ENCODE results near the gene CMTM1. TPM values are rescaled to one million over a fixed set of nuclear protein-coding genes. Genes with fewer than 3 reads are reported as not detected.

The CMTM1 gene
- total RNA-seq, 1 experiment from 2014 or later, result 5.8 TPM

- Histone ChIP-seq H2AFZ (ENCODE audit: low read length) (peak within 1 kb of the TSS; percentile 75; the same call in 1 of the 2 replicates), H3K4me2 (ENCODE audit: low read depth, low read length, poor library complexity, severe bottlenecking) (peak within 1 kb of the TSS; percentile 91), H3K9me2 (replicated peaks; ENCODE audit: insufficient read depth, low read length) (no peaks in the 10 kb centered on the region), H3K9ac (ENCODE audit: low read length) (peak within 1 kb of the TSS; percentile 80), H3K27me3 (ENCODE audit: low read length) (no peaks in the 10 kb centered on the region), H3K36me3 (ENCODE audit: insufficient read depth, low read length) (no peaks in the 10 kb centered on the region), H3K79me2 (ENCODE audit: low read length) (peaks cover 26% of the 10 kb centered on the region), H3K4me1 (ENCODE audit: low read length) (peaks cover 45% of the 10 kb centered on the region), H3K4me3 (ENCODE audit: low read length) (peak within 1 kb of the TSS; percentile 74), H4K20me1 (ENCODE audit: insufficient read depth, low read depth, low read length) (no peaks in the 10 kb centered on the region), H3K27ac (ENCODE audit: low read length) (peak within 1 kb of the TSS; percentile 72), H3K9me3 (ENCODE audit: low read length) (no peaks in the 10 kb centered on the region)
- DNase-seq, result peak; percentile 97
Measured at GRCh38 chr16:66552286-66553177, 13.7 kb upstream of the CMTM1 start, which contains the start of gene CKLF. Gene CKLF (plus strand): TSS chr16:66552576. CDS start chr16:66552716, 140 bp downstream.

- Histone ChIP-seq H3K36me3 (ENCODE audit: insufficient read depth, low read length) (no peaks in the 10 kb centered on the region), H4K20me1 (ENCODE audit: insufficient read depth, low read depth, low read length) (no peaks in the 10 kb centered on the region), H3K9ac (ENCODE audit: low read length) (peak overlapping the region; percentile 80), H2AFZ (ENCODE audit: low read length) (no peak overlapping the region), H3K4me3 (ENCODE audit: low read length) (peak overlapping the region; percentile 74), H3K9me2 (replicated peaks; ENCODE audit: insufficient read depth, low read length) (no peaks in the 10 kb centered on the region), H3K79me2 (ENCODE audit: low read length) (peaks cover 27% of the 10 kb centered on the region), H3K27me3 (ENCODE audit: low read length) (no peaks in the 10 kb centered on the region), H3K4me1 (ENCODE audit: low read length) (peaks cover 44% of the 10 kb centered on the region), H3K27ac (ENCODE audit: low read length) (no peak overlapping the region), H3K4me2 (ENCODE audit: low read depth, low read length, poor library complexity, severe bottlenecking) (peak overlapping the region; percentile 91), H3K9me3 (ENCODE audit: low read length) (no peaks in the 10 kb centered on the region)
- DNase-seq, result no peak
Measured at GRCh38 chr16:66553223-66553622, 13.0 kb upstream of the CMTM1 start.

- Histone ChIP-seq H3K79me2 (ENCODE audit: low read length) (peaks cover 27% of the 10 kb centered on the region), H3K4me2 (ENCODE audit: low read depth, low read length, poor library complexity, severe bottlenecking) (peak overlapping the region; percentile 91), H3K4me3 (ENCODE audit: low read length) (no peak overlapping the region)
Measured at GRCh38 chr16:66554021-66554420, 12.2 kb upstream of the CMTM1 start.

GRCh38 chr16:66554495-66554894 lies 11.7 kb upstream of the CMTM1 start:
- H3K36me3 ChIP-seq (ENCODE audit: insufficient read depth, low read length), result 0 out of 2 replicates have a peak, but pooled peaks cover 3% of the 10 kb centered on the region
- no peaks in the 10 kb centered on the region for H3K9me2 ChIP-seq (replicated peaks; ENCODE audit: insufficient read depth, low read length)
- H3K4me1 ChIP-seq (ENCODE audit: low read length), result peaks cover 36% of the 10 kb centered on the region
- peaks cover 27% of the 10 kb centered on the region for H3K79me2 ChIP-seq (ENCODE audit: low read length)
- no peaks in the 10 kb centered on the region for H4K20me1 ChIP-seq (ENCODE audit: insufficient read depth, low read depth, low read length)
- DNase-seq, result no peak
- H3K4me2 ChIP-seq (ENCODE audit: low read depth, low read length, poor library complexity, severe bottlenecking), result no peak overlapping the region
- no peaks in the 10 kb centered on the region for H3K27me3 ChIP-seq (ENCODE audit: low read length)
- no peak overlapping the region for H3K9ac ChIP-seq (ENCODE audit: low read length)
- H3K4me3 ChIP-seq (ENCODE audit: low read length), result no peak overlapping the region
- H3K27ac ChIP-seq (ENCODE audit: low read length), result no peak overlapping the region
- no peaks in the 10 kb centered on the region for H3K9me3 ChIP-seq (ENCODE audit: low read length)
- H2AFZ ChIP-seq (ENCODE audit: low read length), result no peak overlapping the region

More at GRCh38 chr16:66554021-66554420, 12.2 kb upstream of the CMTM1 start:
- Histone ChIP-seq H4K20me1 (ENCODE audit: insufficient read depth, low read depth, low read length) (no peaks in the 10 kb centered on the region), H3K4me1 (ENCODE audit: low read length) (peaks cover 41% of the 10 kb centered on the region), H3K36me3 (ENCODE audit: insufficient read depth, low read length) (0 out of 2 replicates have a peak, but pooled peaks cover 3% of the 10 kb centered on the region), H2AFZ (ENCODE audit: low read length) (no peak overlapping the region), H3K9me3 (ENCODE audit: low read length) (no peaks in the 10 kb centered on the region), H3K27ac (ENCODE audit: low read length) (no peak overlapping the region), H3K9ac (ENCODE audit: low read length) (no peak overlapping the region), H3K27me3 (ENCODE audit: low read length) (no peaks in the 10 kb centered on the region), H3K9me2 (replicated peaks; ENCODE audit: insufficient read depth, low read length) (no peaks in the 10 kb centered on the region)
- no peak for DNase-seq

- Histone ChIP-seq H3K79me2 (ENCODE audit: low read length) (0 out of 2 replicates have a peak, but pooled peaks cover 7% of the 10 kb centered on the region), H4K20me1 (ENCODE audit: insufficient read depth, low read depth, low read length) (no peaks in the 10 kb centered on the region), H3K9me2 (replicated peaks; ENCODE audit: insufficient read depth, low read length) (no peaks in the 10 kb centered on the region), H2AFZ (ENCODE audit: low read length) (no peak overlapping the region), H3K4me1 (ENCODE audit: low read length) (no peaks in the 10 kb centered on the region), H3K27me3 (ENCODE audit: low read length) (no peaks in the 10 kb centered on the region), H3K36me3 (ENCODE audit: insufficient read depth, low read length) (peaks cover 12% of the 10 kb centered on the region; the same call in 1 of the 2 replicates), H3K9ac (ENCODE audit: low read length) (no peak overlapping the region), H3K27ac (ENCODE audit: low read length) (no peak overlapping the region), H3K4me2 (ENCODE audit: low read depth, low read length, poor library complexity, severe bottlenecking) (no peak overlapping the region), H3K9me3 (ENCODE audit: low read length) (no peaks in the 10 kb centered on the region), H3K4me3 (ENCODE audit: low read length) (no peak overlapping the region)
- DNase-seq, result no peak
Measured at GRCh38 chr16:66560107-66560506, 6.1 kb upstream of the CMTM1 start.

- H3K79me2 ChIP-seq (ENCODE audit: low read length), result 0 out of 2 replicates have a peak, but pooled peaks cover 3% of the 10 kb centered on the region
- no peak for DNase-seq
- no peak overlapping the region for H3K27ac ChIP-seq (ENCODE audit: low read length)
- no peak overlapping the region for H3K4me2 ChIP-seq (ENCODE audit: low read depth, low read length, poor library complexity, severe bottlenecking)
- no peak overlapping the region for H2AFZ ChIP-seq (ENCODE audit: low read length)
- no peaks in the 10 kb centered on the region for H3K4me1 ChIP-seq (ENCODE audit: low read length)
- H3K9me3 ChIP-seq (ENCODE audit: low read length), result no peaks in the 10 kb centered on the region
- no peaks in the 10 kb centered on the region for H3K27me3 ChIP-seq (ENCODE audit: low read length)
- peaks cover 15% of the 10 kb centered on the region; the same call in 1 of the 2 replicates for H3K36me3 ChIP-seq (ENCODE audit: insufficient read depth, low read length)
- no peak overlapping the region for H3K4me3 ChIP-seq (ENCODE audit: low read length)
- no peaks in the 10 kb centered on the region for H3K9me2 ChIP-seq (replicated peaks; ENCODE audit: insufficient read depth, low read length)
- no peak overlapping the region for H3K9ac ChIP-seq (ENCODE audit: low read length)
- no peaks in the 10 kb centered on the region for H4K20me1 ChIP-seq (ENCODE audit: insufficient read depth, low read depth, low read length)
Measured at GRCh38 chr16:66561381-66562080, 4.7 kb upstream of the CMTM1 start.

GRCh38 chr16:66562409-66562808 lies 3.8 kb upstream of the CMTM1 start:
- H4K20me1 ChIP-seq (ENCODE audit: insufficient read depth, low read depth, low read length), result no peaks in the 10 kb centered on the region
- peaks cover 15% of the 10 kb centered on the region; the same call in 1 of the 2 replicates for H3K36me3 ChIP-seq (ENCODE audit: insufficient read depth, low read length)
- H3K79me2 ChIP-seq (ENCODE audit: low read length), result 0 out of 2 replicates have a peak, but pooled peaks cover 2% of the 10 kb centered on the region
- no peaks in the 10 kb centered on the region for H3K9me3 ChIP-seq (ENCODE audit: low read length)
- H2AFZ ChIP-seq (ENCODE audit: low read length), result no peak overlapping the region
- H3K4me2 ChIP-seq (ENCODE audit: low read depth, low read length, poor library complexity, severe bottlenecking), result no peak overlapping the region
- H3K9ac ChIP-seq (ENCODE audit: low read length), result no peak overlapping the region
- H3K27me3 ChIP-seq (ENCODE audit: low read length), result no peaks in the 10 kb centered on the region
- no peaks in the 10 kb centered on the region for H3K4me1 ChIP-seq (ENCODE audit: low read length)
- DNase-seq, result no peak
- H3K4me3 ChIP-seq (ENCODE audit: low read length), result no peak overlapping the region
- no peaks in the 10 kb centered on the region for H3K9me2 ChIP-seq (replicated peaks; ENCODE audit: insufficient read depth, low read length)
- H3K27ac ChIP-seq (ENCODE audit: low read length), result no peak overlapping the region

GRCh38 chr16:66562986-66563385 lies 3.3 kb upstream of the CMTM1 start:
- H3K9ac ChIP-seq (ENCODE audit: low read length), result no peak overlapping the region
- no peak for DNase-seq
- H3K4me1 ChIP-seq (ENCODE audit: low read length), result no peaks in the 10 kb centered on the region
- H3K9me3 ChIP-seq (ENCODE audit: low read length), result no peaks in the 10 kb centered on the region
- H4K20me1 ChIP-seq (ENCODE audit: insufficient read depth, low read depth, low read length), result no peaks in the 10 kb centered on the region
- H3K9me2 ChIP-seq (replicated peaks; ENCODE audit: insufficient read depth, low read length), result no peaks in the 10 kb centered on the region
- H3K4me2 ChIP-seq (ENCODE audit: low read depth, low read length, poor library complexity, severe bottlenecking), result no peak overlapping the region
- H3K4me3 ChIP-seq (ENCODE audit: low read length), result no peak overlapping the region
- no peak overlapping the region for H2AFZ ChIP-seq (ENCODE audit: low read length)
- no peaks in the 10 kb centered on the region for H3K79me2 ChIP-seq (ENCODE audit: low read length)
- no peaks in the 10 kb centered on the region for H3K27me3 ChIP-seq (ENCODE audit: low read length)
- H3K36me3 ChIP-seq (ENCODE audit: insufficient read depth, low read length), result peaks cover 15% of the 10 kb centered on the region; the same call in 1 of the 2 replicates
- H3K27ac ChIP-seq (ENCODE audit: low read length), result no peak overlapping the region
